Colonic mucosa (tissue), 4 donors: ENCODE results near the gene FRMD4B. TPM values are rescaled to one million over a fixed set of nuclear protein-coding genes. Genes with fewer than 3 reads are reported as not detected.

Experiments
- DNase-seq: peaks from one replicate; pipeline ENCODE4 v3.0.0-alpha.2; 2020
- H3K27ac ChIP-seq: fragments of 200-600 bp; one replicate; pipeline ENCODE4 v1.8.0; 2021
- H3K27me3 ChIP-seq: fragments of 200-600 bp; one replicate; pipeline ENCODE4 v1.8.0; 2021
- H3K36me3 ChIP-seq: fragments of 200-600 bp; one replicate; pipeline ENCODE4 v1.8.0; 2021
- H3K4me1 ChIP-seq: fragments of 200-600 bp; one replicate; pipeline ENCODE4 v1.8.0; 2021; ENCODE audit warnings: mild to moderate bottlenecking
- H3K4me3 ChIP-seq: fragments of 200-600 bp; one replicate; pipeline ENCODE4 v1.8.0; 2021
- H3K9ac ChIP-seq, 2 donors: one replicate each; pipeline ENCODE4 v1.7.0; 2013; ENCODE audit warnings: control low read depth in 2 of 2, low read depth in 2 of 2, low read length in 2 of 2
- H3K9me3 ChIP-seq: fragments of 200-600 bp; one replicate; pipeline ENCODE4 v1.8.0; 2021
- intact Hi-C: fragments of 100-400 bp; cut with DNase I; formaldehyde crosslinking; loops from one replicate; pipeline ENCODE4 v1.14.1; 2022
- total RNA-seq, 2 donors: library from RNA; stranded (reverse); fragmentation: NEBNext Ultra II Directional in 1 of 2; extraction: Animal tissue kit (Norgen Biotek cat#: 25700) in 1 of 2; gene quantifications; one replicate each; pipeline ENCODE4 v1.2.1, GENCODE V29; 2021
- TF ChIP-seq, protein P1 (sequence below): fragments of 200-600 bp; IDR thresholded peaks from one replicate; pipeline ENCODE4 v1.8.0; 2022; ENCODE audit warnings: antibody characterized with exemption, mild to moderate bottlenecking
- donor health status: healthy.
- donor health status: DM: no; HTN: no; CAD: no.
- donor health status: DM: no; HTN: no; CAD: no.

The FRMD4B gene
- total RNA-seq, 2 donors from 2014 or later = 13.5 to 21.1 TPM

DNA sequence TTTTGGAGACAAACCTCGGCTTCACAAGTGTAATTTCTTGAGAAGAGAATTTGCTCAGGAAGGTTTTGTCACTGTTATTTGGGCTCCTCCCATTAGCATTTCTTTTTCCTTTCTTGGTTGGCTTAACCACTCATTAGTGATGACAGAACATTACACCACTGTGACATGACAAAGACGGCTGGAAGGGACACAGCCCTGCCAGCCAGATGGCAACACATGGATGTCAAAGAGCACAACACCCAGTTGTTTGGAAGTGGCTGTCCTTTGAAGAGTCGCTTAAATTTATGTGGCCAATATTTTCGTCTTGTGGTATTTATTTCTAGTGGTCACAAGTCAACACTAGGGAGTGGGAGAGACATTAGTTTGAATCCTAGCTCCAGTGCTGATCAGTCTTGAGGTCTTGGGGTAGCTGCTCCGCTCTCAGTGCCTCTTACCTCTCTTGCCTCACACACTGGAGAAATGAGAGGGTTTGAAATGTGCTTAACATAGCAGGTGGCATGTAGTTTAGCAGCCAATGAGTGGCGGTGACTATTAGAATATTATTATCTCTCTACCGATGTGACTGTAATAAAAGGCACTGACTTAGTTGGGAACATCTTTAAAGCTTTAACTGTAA lies 92.8 kb downstream of the FRMD4B start:
- Histone ChIP-seq H3K36me3 (no peaks in the 10 kb centered on the region), H3K4me1 (no peaks in the 10 kb centered on the region), H3K4me3 (no peak overlapping the region), H3K27ac (no peak overlapping the region), H3K9me3 (no peaks in the 10 kb centered on the region), H3K9ac (no peak overlapping the region), H3K27me3 (no peaks in the 10 kb centered on the region)
- DNase-seq = no peak
- TF ChIP-seq, protein P1, sequence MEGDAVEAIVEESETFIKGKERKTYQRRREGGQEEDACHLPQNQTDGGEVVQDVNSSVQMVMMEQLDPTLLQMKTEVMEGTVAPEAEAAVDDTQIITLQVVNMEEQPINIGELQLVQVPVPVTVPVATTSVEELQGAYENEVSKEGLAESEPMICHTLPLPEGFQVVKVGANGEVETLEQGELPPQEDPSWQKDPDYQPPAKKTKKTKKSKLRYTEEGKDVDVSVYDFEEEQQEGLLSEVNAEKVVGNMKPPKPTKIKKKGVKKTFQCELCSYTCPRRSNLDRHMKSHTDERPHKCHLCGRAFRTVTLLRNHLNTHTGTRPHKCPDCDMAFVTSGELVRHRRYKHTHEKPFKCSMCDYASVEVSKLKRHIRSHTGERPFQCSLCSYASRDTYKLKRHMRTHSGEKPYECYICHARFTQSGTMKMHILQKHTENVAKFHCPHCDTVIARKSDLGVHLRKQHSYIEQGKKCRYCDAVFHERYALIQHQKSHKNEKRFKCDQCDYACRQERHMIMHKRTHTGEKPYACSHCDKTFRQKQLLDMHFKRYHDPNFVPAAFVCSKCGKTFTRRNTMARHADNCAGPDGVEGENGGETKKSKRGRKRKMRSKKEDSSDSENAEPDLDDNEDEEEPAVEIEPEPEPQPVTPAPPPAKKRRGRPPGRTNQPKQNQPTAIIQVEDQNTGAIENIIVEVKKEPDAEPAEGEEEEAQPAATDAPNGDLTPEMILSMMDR = no peak
- intact Hi-C loops = no loop called here

DNA sequence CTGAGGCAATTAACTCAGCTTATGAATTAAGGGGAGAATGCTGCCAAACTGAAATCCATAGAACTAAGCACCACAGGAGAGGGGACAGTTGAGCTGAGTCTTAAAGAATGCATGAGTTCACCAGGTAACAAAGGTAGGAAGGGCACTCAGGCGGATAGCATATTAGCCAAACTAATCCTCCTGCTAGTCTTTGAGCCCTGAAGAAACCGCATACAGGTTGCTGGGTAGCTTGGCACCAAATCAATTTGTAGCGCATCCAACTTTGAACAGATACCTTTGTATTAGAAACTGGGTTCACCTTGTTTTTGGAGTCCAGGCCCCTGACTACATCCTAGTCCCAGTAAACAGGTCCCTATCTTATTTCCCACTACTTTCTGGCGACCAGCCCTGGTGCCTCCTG lies 93.7 kb downstream of the FRMD4B start:
- Histone ChIP-seq H3K9me3 (no peaks in the 10 kb centered on the region), H3K27ac (no peak overlapping the region), H3K36me3 (no peaks in the 10 kb centered on the region), H3K4me3 (no peak overlapping the region), H3K9ac (no peak overlapping the region), H3K27me3 (no peaks in the 10 kb centered on the region), H3K4me1 (no peaks in the 10 kb centered on the region)
- no peak for DNase-seq
- intact Hi-C loops = no loop called here
- TF ChIP-seq, protein P1 = no peak

DNA sequence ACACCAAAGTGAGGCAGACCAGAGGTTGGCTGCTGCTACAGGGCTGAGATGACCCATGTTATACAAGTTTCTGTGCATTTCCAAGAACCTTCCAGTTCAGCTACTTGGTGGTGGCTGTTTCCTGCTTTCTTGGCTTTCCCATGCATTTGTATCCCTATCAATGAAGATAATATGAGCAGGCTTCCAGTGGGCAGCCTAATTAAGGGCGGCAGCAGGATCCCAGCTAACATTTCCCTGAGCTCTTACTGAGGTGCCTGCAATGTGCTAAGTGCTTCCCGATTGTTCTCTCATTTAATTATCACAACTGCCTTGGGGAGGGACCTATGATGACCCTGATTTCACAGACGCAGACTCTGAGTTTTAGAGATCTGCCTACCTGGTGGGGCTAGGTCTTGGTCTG lies 95.5 kb downstream of the FRMD4B start:
- TF ChIP-seq, protein P1 = no peak
- DNase-seq = no peak
- Histone ChIP-seq H3K9ac (no peak overlapping the region), H3K4me1 (no peaks in the 10 kb centered on the region), H3K27me3 (no peaks in the 10 kb centered on the region), H3K9me3 (no peaks in the 10 kb centered on the region), H3K36me3 (no peaks in the 10 kb centered on the region), H3K4me3 (no peak overlapping the region), H3K27ac (no peak overlapping the region)
- intact Hi-C loops = no loop called here

DNA sequence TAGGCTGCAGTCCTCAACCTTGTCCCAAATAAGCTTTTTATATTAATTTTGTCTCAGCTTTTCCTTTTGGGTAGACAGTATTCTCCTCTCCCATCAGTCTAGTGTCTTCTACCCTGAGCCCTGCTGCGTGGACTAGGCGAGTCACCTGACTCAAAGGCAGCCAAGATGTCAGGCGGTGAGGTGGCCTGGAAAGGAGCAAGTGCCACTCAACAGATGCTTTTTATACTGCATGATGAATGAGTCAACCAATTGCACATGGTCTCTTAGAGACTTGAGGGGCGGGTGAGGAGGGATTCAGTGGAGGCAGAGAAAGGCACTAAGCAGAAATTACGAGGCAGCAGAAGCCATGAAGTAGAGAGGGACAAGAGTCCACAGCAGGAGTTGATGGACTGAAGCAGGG lies 95.9 kb downstream of the FRMD4B start:
- H3K4me1 ChIP-seq = no peaks in the 10 kb centered on the region
- no peak for DNase-seq
- H3K27me3 ChIP-seq = no peaks in the 10 kb centered on the region
- TF ChIP-seq, protein P1 = no peak
- H3K9ac ChIP-seq = no peak overlapping the region
- no peaks in the 10 kb centered on the region for H3K9me3 ChIP-seq
- no peak overlapping the region for H3K27ac ChIP-seq
- no peaks in the 10 kb centered on the region for H3K36me3 ChIP-seq
- no peak overlapping the region for H3K4me3 ChIP-seq
- intact Hi-C loops = no loop called here

DNA sequence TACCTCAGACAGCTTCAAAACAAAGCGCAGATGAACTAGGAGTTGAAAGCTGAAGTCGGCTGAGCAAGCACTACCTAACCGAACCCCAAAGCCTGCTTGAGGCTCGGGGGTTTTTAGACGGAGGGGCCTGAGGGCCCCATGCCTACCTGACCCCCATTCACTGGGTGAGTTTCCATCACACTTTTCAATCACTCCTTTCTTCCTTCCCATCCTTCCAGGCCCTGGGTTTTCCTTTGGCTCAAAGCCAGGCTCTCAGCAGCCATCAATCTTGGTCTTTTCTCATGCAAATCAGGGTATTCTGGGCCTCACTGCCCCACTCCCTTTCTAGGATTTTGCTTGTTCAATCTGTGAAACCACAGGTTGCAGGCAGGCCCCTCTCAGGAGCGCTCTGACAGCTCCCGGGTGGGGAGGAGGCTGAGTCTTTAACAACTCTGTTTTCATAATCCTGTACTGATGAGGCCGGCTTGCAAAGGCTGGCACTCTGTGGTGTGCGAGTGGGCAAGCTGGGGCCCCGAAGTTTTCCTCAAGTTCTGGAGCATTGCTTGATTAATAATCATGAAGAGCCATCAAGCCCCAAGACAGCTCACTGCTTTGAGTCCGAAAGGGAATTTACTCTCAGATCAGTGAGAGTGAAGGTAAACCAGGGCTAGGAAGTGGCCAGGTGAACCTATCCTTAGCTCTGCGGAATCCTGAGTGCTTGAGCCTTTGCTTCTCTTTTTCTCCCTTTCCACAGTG lies 97.6 kb downstream of the FRMD4B start:
- no peak for DNase-seq
- TF ChIP-seq, protein P1 = no peak
- no peaks in the 10 kb centered on the region for H3K36me3 ChIP-seq

More for the DNA sequence above, 97.6 kb downstream of the FRMD4B start:
- H3K4me1 ChIP-seq = no peaks in the 10 kb centered on the region
- no peak overlapping the region for H3K4me3 ChIP-seq
- no peaks in the 10 kb centered on the region for H3K27me3 ChIP-seq
- intact Hi-C loops = no loop called here
- no peak overlapping the region for H3K27ac ChIP-seq
- H3K9me3 ChIP-seq = no peaks in the 10 kb centered on the region
- H3K9ac ChIP-seq = no peak overlapping the region
